Hepatocyte (in vitro differentiated cells): Measurements from ENCODE around the gene ZNF692.

Experiments
- CTCF ChIP-seq: fragments of 200-600 bp; sonication (generic); IDR thresholded peaks from 2 replicates; pipeline ENCODE4 v1.5.1; 2016; ENCODE audit warnings: antibody characterized with exemption, mild to moderate bottlenecking; ENCODE audit not compliant: poor library complexity
- EZH2 ChIP-seq: fragments of 200-600 bp; sonication (generic); IDR thresholded peaks from 2 replicates; pipeline ENCODE4 v1.6.1; 2016; ENCODE audit warnings: antibody characterized with exemption, mild to moderate bottlenecking, borderline replicate concordance
- EZH2phosphoT487 ChIP-seq: fragments of 200-600 bp; sonication (generic); IDR thresholded peaks from one replicate; pipeline ENCODE4 v1.6.1; 2018; ENCODE audit warnings: antibody characterized with exemption, mild to moderate bottlenecking, low read depth, moderate library complexity; ENCODE audit not compliant: unreplicated experiment, severe bottlenecking

- TF ChIP-seq CTCF (no peak), EZH2 (no peak), EZH2phosphoT487 (no peak)
These were observed 7.5 kb downstream of the ZNF692 start for GRCh38 chr1:248851390-248851789.
